Left lung (tissue), 10 donors: ENCODE data around the gene SLC24A3. TPM values are rescaled to one million over a fixed set of nuclear protein-coding genes. Genes with fewer than 3 reads are reported as not detected.

ENCODE experiments used
- ATAC-seq: fragments of 200-7000 bp; cut with Tn5 transposase; one replicate; pipeline ENCODE4 v1.9.1; 2020; ENCODE audit warnings: moderate library complexity
- DNase-seq, 4 donors: peaks; one replicate each; pipeline ENCODE4 v3.0.0-alpha.2; 2013 to 2020
- H3K27ac ChIP-seq, 2 donors: fragments of 200-600 bp; sonication (generic) in 1 of 2; one replicate each; pipeline versions ENCODE4 v1.5.0 to v1.8.0; 2020 to 2021
- H3K27me3 ChIP-seq, 2 donors: fragments of 200-600 bp; sonication (generic) in 1 of 2; one replicate each; pipeline versions ENCODE4 v1.5.0 to v1.8.0; 2020 to 2021
- H3K36me3 ChIP-seq, 2 donors: fragments of 200-600 bp; sonication (generic) in 1 of 2; one replicate each; pipeline versions ENCODE4 v1.5.0 to v1.8.0; 2020 to 2021
- H3K4me1 ChIP-seq, 2 donors: fragments of 200-600 bp; one replicate each; pipeline ENCODE4 v1.8.0; 2021
- H3K4me3 ChIP-seq, 2 donors: fragments of 200-600 bp; sonication (generic) in 1 of 2; one replicate each; pipeline versions ENCODE4 v1.5.0 to v1.8.0; 2020 to 2021; ENCODE audit warnings: mild to moderate bottlenecking in 1 of 2
- H3K9me3 ChIP-seq, 2 donors: fragments of 200-600 bp; sonication (generic) in 1 of 2; one replicate each; pipeline versions ENCODE4 v1.5.0 to v1.8.0; 2020 to 2021
- CTCF ChIP-seq, 2 donors: fragments of 200-600 bp; sonication (generic) in 1 of 2; IDR thresholded peaks; one replicate each; pipeline versions ENCODE4 v1.5.0 to v1.8.0; 2021; ENCODE audit warnings: antibody characterized with exemption in 2 of 2
- intact Hi-C, 2 donors: fragments of 100-400 bp; cut with DNase I; formaldehyde crosslinking; loops; one replicate each; pipeline versions ENCODE4 v1.11.2 to v1.14.2; 2022
- polyA plus RNA-seq, 6 donors: library from polyadenylated mRNA; unstranded; fragments of 120-200 nt; gene quantifications; one replicate each; pipeline ENCODE4 v1.2.1, GENCODE V29; 2013; ENCODE audit not compliant: insufficient read length in 6 of 6
- total RNA-seq, 2 donors: library from RNA; stranded (reverse); fragmentation: NEBNext Ultra II Directional; extraction: Animal tissue kit (Norgen Biotek cat#: 25700); gene quantifications; one replicate each; pipeline ENCODE4 v1.2.1, GENCODE V29; 2021
- donor health status: DM: no; HTN: yes; CAD: no.
- donor health status: DM: no; HTN: no; CAD: no.

The SLC24A3 gene
- total and polyA plus RNA-seq, 8 donors, result 4.4 to 8.7 (median 6.6) TPM

- Histone ChIP-seq H3K36me3 (no peaks in the 10 kb centered on the region), H3K4me1 (no peaks in the 10 kb centered on the region), H3K27ac (no peak overlapping the region), H3K9me3 (no peaks in the 10 kb centered on the region), H3K4me3 (no peak overlapping the region), H3K27me3 (no peaks in the 10 kb centered on the region)
- DNase-seq (no peak), ATAC-seq (no peak)
- TF ChIP-seq CTCF (IDR thresholded peaks at IDR 0.05), result no peak
- intact Hi-C loops, result no loop called here
Measured at GRCh38 chr20:19291818-19292132, 79.3 kb downstream of the SLC24A3 start.

- DNase-seq, result no peak
- H3K36me3 ChIP-seq, result no peaks in the 10 kb centered on the region
- intact Hi-C loops, result no loop called here
- H3K27ac ChIP-seq, result no peak overlapping the region
- H3K4me1 ChIP-seq, result no peaks in the 10 kb centered on the region
- no peak for ATAC-seq
- no peaks in the 10 kb centered on the region for H3K27me3 ChIP-seq
- TF ChIP-seq CTCF (IDR thresholded peaks at IDR 0.05), result no peak
- H3K9me3 ChIP-seq, result no peaks in the 10 kb centered on the region
- no peak overlapping the region for H3K4me3 ChIP-seq
Measured at GRCh38 chr20:19292254-19292653, 79.8 kb downstream of the SLC24A3 start.

- intact Hi-C loops, result no loop called here
- H3K9me3 ChIP-seq, result no peaks in the 10 kb centered on the region
Measured at GRCh38 chr20:19295076-19295475, 82.6 kb downstream of the SLC24A3 start.

GRCh38 chr20:19298652-19299051, 86.2 kb downstream of the SLC24A3 start:
- ATAC-seq, result no peak
- no peaks in the 10 kb centered on the region for H3K27me3 ChIP-seq

More at GRCh38 chr20:19295076-19295475, 82.6 kb downstream of the SLC24A3 start:
- H3K4me3 ChIP-seq, result no peak overlapping the region
- H3K27me3 ChIP-seq, result no peaks in the 10 kb centered on the region
- H3K4me1 ChIP-seq, result no peaks in the 10 kb centered on the region
- no peak for TF ChIP-seq CTCF (IDR thresholded peaks at IDR 0.05)
- no peak for ATAC-seq
- no peak for DNase-seq
- H3K36me3 ChIP-seq, result no peaks in the 10 kb centered on the region
- no peak overlapping the region for H3K27ac ChIP-seq

GRCh38 chr20:19300395-19300794, 88.0 kb downstream of the SLC24A3 start:
- Histone ChIP-seq H3K4me1 (no peaks in the 10 kb centered on the region), H3K27me3 (no peaks in the 10 kb centered on the region), H3K9me3 (no peaks in the 10 kb centered on the region), H3K4me3 (no peak overlapping the region), H3K27ac (no peak overlapping the region), H3K36me3 (no peaks in the 10 kb centered on the region)
- intact Hi-C loops, result no loop called here
- DNase-seq, result no peak
- no peak for ATAC-seq
- TF ChIP-seq CTCF (IDR thresholded peaks at IDR 0.05), result no peak

More at GRCh38 chr20:19298652-19299051, 86.2 kb downstream of the SLC24A3 start:
- Histone ChIP-seq H3K27ac (no peak overlapping the region), H3K4me3 (no peak overlapping the region), H3K4me1 (no peaks in the 10 kb centered on the region), H3K36me3 (no peaks in the 10 kb centered on the region), H3K9me3 (no peaks in the 10 kb centered on the region)
- DNase-seq, result no peak
- intact Hi-C loops, result no loop called here
- TF ChIP-seq CTCF (IDR thresholded peaks at IDR 0.05), result no peak
